Motor neuron (in vitro differentiated cells): ENCODE data around the gene SDC3. TPM values are rescaled to one million over a fixed set of nuclear protein-coding genes. Genes with fewer than 3 reads are reported as not detected.
"Not testable (repeated sequence)": the region's sequence is repeated elsewhere in the genome, so short reads cannot be mapped to it uniquely, and the experiment has no call there.

Source experiments
- ATAC-seq, 8 experiments: fragments of 200-7000 bp; cut with Tn5 transposase; replicated peaks in 6 of 8; 2 replicates each; pipeline ENCODE4 v1.8.0; 2021; ENCODE audit warnings: mild to moderate bottlenecking in 8 of 8, moderate library complexity in 8 of 8
- H3K27ac ChIP-seq, 2 donors: fragments of 250-450 bp; sonication (Bioruptor Pico); 2 replicates each; pipeline ENCODE4 v1.9.0; 2021; ENCODE audit warnings: antibody characterized with exemption in 2 of 2, mild to moderate bottlenecking in 2 of 2, moderate library complexity in 1 of 2
- H3K4me1 ChIP-seq, 2 donors: fragments of 250-450 bp; sonication (Bioruptor Pico); replicated peaks in 1 of 2; 2 replicates each; pipeline ENCODE4 v1.6.1; 2021; ENCODE audit warnings: antibody characterized with exemption in 2 of 2, mild to moderate bottlenecking in 2 of 2, moderate library complexity in 1 of 2
- H3K4me3 ChIP-seq, 5 donors: fragments of 250-450 bp; sonication (Bioruptor Pico); 2 replicates each; pipeline ENCODE4 v1.9.0; 2021; ENCODE audit warnings: antibody characterized with exemption in 5 of 5, mild to moderate bottlenecking in 5 of 5, moderate library complexity in 4 of 5
- WGBS, 10 experiments: fragments of 450-650 bp; shearing (Covaris generic); methylation state at CpG; one replicate each; pipeline ENCODE4 v1.0.0; 2022; 5-methylcytosine and 5-hydroxymethylcytosine counted together
- in situ Hi-C, 9 experiments: fragments of 400-800 bp; cut with MboI; loops; one replicate each; pipeline ENCODE4 v1.15.0; 2021; ENCODE audit warnings: low sequenced_read_pairs in 9 of 9, low pct_unique_long_range_greater_than_20kb in 2 of 9; ENCODE audit not compliant: unreplicated experiment in 9 of 9
- total RNA-seq, 8 experiments: library from RNA; unstranded; fragments of 300-600 nt; gene quantifications; 2 replicates each; pipeline versions ENCODE4 v1.2.3 to v1.2.4, GENCODE V29; 2022

SDC3 gene
- total RNA-seq, 8 experiments from 2014 or later = 8.8 to 165 (median 76.0) TPM

- in situ Hi-C loops = no loop called here
- Histone ChIP-seq H3K27ac (no peak overlapping the region), H3K4me1 (no peaks in the 10 kb centered on the region), H3K4me3 (no peak overlapping the region)
- ATAC-seq = peak in 1 of 8 experiments; percentile 16
- WGBS, 10 experiments = 89 to 100% (median 96%) methylated on average over 2 to 17 of the region's 20 CpGs; no CpG with 5 or more reads in 3 of the 10 experiments
Observed at GRCh38 chr1:30936541-30937171, 28.1 kb upstream of the SDC3 start.

DNA sequence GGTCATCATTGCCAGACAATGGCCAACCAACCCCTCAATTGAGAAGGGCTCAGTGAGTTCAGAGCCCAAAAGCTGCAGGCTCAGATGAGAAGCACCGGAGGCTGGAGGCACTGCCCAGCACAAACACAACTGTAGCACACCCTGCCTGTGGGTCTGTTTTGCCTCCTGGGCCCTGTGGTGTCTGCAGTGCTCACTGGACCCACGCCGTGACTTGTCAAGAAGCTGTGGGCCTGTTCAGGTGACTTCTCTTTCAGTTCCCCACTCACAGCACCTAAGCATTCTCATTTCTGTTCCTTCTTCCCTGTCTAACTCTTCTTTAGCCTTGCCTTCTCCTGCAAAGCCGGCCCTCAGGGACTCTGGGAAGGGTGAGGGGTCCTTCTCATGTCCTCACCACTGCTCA, 27.2 kb upstream of the SDC3 start:
- no CpG with 5 or more reads among the region's 4 CpGs for WGBS, 10 experiments
- H3K4me1 ChIP-seq, H3K27ac ChIP-seq, H3K4me3 ChIP-seq, ATAC-seq, in situ Hi-C loops: not testable (repeated sequence)

GRCh38 chr1:30934613-30935012, 26.1 kb upstream of the SDC3 start:
- in situ Hi-C loops = no loop called here
- Histone ChIP-seq H3K4me1 (peaks cover 4% of the 10 kb centered on the region in 2 donors), H3K4me3 (no peak overlapping the region), H3K27ac (no peak overlapping the region)
- ATAC-seq = no peak
- WGBS, 10 experiments = 67 to 100% (median 88%) methylated on average over 1 to 3 of the region's 3 CpGs; no CpG with 5 or more reads in 2 of the 10 experiments

DNA sequence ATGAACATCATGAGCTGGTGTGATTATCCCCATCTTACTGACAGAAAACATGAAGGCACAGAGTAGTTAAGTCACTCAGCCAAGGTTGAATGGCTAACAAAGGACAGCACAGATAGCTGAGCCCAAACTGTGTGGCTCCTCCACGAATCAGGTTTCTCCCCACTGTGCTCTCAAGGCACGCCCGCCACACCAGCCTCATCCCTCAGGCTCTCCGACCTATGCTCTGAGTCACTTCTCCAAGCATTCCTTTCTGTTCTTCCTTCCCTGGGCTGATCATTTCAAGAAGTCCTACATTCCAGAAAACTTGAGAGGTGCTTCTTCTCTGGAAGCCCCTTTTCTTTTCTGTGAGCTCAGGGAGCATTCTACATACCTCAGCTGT, 25.3 kb upstream of the SDC3 start:
- H3K4me1 ChIP-seq = peaks cover 4% of the 10 kb centered on the region in 2 donors
- no peak overlapping the region for H3K27ac ChIP-seq
- WGBS, 10 experiments = 40 to 95% (median 81%) methylated on average over 1 to 4 of the region's 4 CpGs; no CpG with 5 or more reads in 2 of the 10 experiments
- no peak overlapping the region for H3K4me3 ChIP-seq
- peak in 4 of 8 experiments; percentile 1 to 74 (median 35) for ATAC-seq
- in situ Hi-C loops = no loop called here

DNA sequence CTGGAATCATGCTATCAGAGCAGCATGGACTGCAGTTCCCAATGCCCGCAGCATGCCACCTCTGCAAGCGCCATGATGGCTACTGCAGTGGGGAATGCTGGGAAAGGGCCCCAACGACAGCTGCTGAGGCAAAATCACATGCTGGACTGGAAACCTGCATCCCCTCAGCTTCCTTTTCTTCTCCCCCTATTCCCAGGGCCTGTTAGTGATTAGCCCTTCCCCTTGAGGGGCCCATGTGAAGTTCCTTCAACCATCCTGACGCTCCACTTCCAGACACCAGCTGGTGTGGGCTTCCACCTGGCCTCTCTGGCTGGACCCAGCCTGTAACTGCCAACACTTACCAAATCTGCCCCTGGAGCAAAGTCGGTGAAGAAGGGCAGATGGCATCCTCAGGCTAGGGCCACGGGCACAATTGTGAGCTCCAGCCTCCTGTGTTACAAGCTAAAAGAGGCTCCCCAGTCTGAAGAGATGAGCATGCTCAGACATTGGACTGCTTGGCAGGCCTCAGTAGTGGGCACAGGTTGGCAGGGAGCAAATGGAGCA, 22.1 kb upstream of the SDC3 start:
- in situ Hi-C loops = no loop called here
- H3K27ac ChIP-seq = no peak overlapping the region
- peak in 3 of 8 experiments; percentile 15 to 21 (median 16) for ATAC-seq
- no peak overlapping the region for H3K4me3 ChIP-seq
- 50 to 100% (median 84%) methylated on average over 1 to 4 of the region's 6 CpGs; no CpG with 5 or more reads in 6 of the 10 experiments for WGBS, 10 experiments
- H3K4me1 ChIP-seq = peaks cover 4% of the 10 kb centered on the region in 2 donors

- ATAC-seq = peak in 5 of 8 experiments; percentile 3 to 33 (median 10)
- in situ Hi-C loops = no loop called here
- Histone ChIP-seq H3K4me3 (no peak overlapping the region), H3K4me1 (peaks cover 4% of the 10 kb centered on the region in 2 donors), H3K27ac (no peak overlapping the region)
- WGBS, 10 experiments = 50 to 92% (median 82%) methylated on average over 2 to 8 of the region's 8 CpGs; no CpG with 5 or more reads in 2 of the 10 experiments
Observed at GRCh38 chr1:30929944-30930525, 21.5 kb upstream of the SDC3 start.

DNA sequence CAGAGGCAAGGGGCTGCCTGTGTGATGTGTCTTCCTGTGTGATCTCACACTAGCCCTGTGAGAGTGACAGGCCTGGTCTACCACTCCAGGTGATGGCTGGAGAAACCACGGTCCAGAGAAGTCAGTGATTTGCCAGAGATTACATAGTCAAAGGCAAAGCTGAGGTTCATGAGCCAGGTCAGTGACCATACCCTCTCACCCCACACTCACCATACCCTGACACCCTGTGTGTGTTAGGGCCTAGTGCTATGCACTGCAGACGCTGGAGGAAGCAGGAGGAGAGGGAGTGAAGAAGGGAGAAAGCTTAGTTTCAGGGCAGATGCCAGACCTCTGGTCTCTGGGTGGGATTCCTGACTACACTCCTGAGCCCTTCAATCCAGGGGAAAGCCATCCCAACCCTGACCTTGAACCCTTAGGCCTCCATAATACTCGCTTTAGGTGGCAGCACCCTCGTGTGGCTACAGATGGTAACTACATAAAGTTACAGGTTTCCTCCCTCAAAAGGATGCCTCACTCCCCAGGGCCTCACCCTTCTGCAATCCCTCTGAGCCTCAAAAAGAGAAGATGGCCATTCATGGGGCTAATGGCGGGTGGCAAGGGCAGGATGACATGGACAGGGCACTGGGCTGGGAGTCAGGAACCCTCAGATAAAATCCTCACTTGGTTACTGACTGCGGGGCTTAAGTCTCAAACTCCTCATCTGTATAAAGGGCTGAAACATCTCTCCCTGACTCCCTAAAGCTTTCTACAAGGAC, 20.8 kb upstream of the SDC3 start:
- Histone ChIP-seq H3K4me1 (peaks cover 4% of the 10 kb centered on the region in 2 donors), H3K27ac (no peak overlapping the region), H3K4me3 (no peak overlapping the region)
- WGBS, 10 experiments = 0 to 100% (median 48%) methylated on average over 1 to 6 of the region's 6 CpGs; no CpG with 5 or more reads in 2 of the 10 experiments
- in situ Hi-C loops = no loop called here
- peak; percentile 30 to 67 (median 60) for ATAC-seq

DNA sequence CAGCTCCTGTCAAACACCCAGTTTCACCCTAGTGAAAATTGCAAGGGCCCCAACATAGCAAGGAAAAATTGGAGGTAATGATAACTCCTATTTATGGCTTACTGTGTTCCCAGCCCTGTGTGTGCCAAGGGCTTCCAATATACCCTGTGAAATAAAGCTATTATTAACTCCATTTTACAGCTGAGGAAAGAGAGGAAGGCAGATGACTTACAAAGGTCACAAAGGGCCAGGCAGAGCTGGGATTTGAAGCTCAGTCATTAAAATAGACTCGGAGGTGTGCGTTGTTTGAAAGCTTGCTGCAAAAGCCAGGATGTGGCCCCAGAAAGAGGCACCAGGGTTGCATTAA, 20.2 kb upstream of the SDC3 start:
- H3K27ac ChIP-seq = no peak overlapping the region
- ATAC-seq = peak in 1 of 8 experiments; percentile 2
- H3K4me3 ChIP-seq = no peak overlapping the region
- 76 to 100% (median 100%) methylated on average over 1 to 2 of the region's 2 CpGs; no CpG with 5 or more reads in 4 of the 10 experiments for WGBS, 10 experiments
- H3K4me1 ChIP-seq = peaks cover 4% of the 10 kb centered on the region in 2 donors
- in situ Hi-C loops = no loop called here

DNA sequence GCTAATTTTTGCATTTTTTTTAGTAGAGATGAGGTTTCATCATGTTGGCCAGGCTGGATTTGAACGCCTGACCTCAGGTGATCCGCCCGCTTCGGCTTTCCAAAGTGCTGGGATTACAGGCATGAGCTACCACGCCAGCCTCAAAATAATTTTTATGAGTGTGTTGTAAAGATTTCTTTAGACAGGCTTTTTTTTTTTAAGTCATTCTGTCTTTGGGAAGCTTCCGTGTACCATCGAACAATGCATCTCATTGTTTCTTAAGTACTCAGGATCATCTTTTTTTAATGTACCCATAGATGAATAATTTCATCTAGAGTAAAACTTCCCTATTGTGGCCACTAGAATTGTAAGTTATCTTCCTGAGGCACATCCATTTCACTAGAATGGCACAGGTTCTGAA, 19.6 kb upstream of the SDC3 start:
- in situ Hi-C loops = no loop called here
- ATAC-seq = peak in 1 of 8 experiments; percentile 5
- Histone ChIP-seq H3K27ac (no peak overlapping the region), H3K4me1 (peaks cover 4% of the 10 kb centered on the region in 2 donors), H3K4me3 (no peak overlapping the region)
- 67 to 100% (median 89%) methylated on average over 1 to 7 of the region's 7 CpGs; no CpG with 5 or more reads in 2 of the 10 experiments for WGBS, 10 experiments

DNA sequence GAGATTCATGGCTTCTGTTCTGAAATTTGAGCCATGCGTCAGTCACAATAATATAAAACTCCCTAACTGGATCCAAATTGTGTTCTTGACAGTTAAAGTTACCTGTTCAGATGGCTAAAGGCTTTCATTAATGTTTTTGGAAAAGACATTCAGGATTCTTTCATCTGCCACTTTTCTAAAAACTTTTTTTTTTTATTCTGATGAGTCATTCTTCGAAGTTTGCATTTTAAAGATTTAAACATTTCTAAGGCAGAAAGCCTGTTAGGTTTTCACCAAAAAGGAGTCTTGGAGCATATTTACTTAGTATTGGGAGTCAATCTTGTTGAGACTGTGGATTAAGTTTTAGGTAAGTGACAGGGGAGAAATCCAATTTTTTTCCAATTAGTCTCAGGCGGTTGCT, 18.9 kb upstream of the SDC3 start:
- Histone ChIP-seq H3K27ac (no peak overlapping the region), H3K4me3 (no peak overlapping the region), H3K4me1 (peaks cover 4% of the 10 kb centered on the region in 2 donors)
- 25 to 92% (median 77%) methylated on average over 2 to 3 of the region's 3 CpGs for WGBS, 10 experiments
- ATAC-seq = no peak
- in situ Hi-C loops = no loop called here

DNA sequence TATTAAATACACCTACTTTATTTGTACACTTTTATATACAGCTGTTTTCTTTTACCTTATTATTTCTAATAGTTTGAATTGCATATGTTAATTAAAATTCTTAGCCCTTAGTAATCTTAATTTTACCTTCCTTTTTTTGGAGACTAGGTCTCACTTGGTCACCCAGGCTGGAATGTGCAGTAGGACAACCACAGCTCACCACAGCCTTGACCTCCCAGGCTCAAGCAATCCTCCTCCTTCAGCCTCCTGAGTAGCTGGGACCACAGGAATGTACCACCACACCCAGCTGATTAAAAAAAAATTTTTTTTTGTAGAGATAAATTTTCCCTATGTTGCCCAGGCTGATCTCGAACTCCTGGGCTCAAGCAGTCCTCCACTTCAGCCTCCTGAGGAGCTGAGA, 15.0 kb upstream of the SDC3 start:
- 20 to 100% (median 100%) methylated on average over 1 of the region's 1 CpG; no CpG with 5 or more reads in 5 of the 10 experiments for WGBS, 10 experiments
- no peak for ATAC-seq
- Histone ChIP-seq H3K4me3 (no peak overlapping the region), H3K4me1 (no peaks in the 10 kb centered on the region), H3K27ac (no peak overlapping the region)
- in situ Hi-C loops = no loop called here

DNA sequence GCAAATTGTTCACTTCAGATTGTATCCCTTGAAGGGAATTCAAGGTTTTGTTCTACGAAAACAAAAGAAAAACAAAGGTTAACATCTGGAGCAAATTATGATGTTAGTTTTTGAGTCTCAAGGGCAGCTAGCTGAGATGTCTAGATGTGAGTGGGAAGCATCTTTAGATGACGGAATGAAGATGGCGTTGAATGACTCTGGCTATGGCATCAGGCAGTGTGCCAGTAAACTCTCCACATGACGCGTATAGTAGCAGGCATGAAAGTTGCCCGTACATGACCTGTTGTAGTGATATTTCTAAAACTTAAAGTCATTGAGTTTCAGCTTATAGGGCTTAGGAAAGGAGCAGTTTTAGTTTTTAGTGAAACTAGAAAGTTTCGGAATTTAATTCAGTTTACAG, 12.3 kb upstream of the SDC3 start:
- H3K4me3 ChIP-seq = no peak overlapping the region
- no peak overlapping the region for H3K27ac ChIP-seq
- 42 to 100% (median 91%) methylated on average over 3 to 7 of the region's 7 CpGs for WGBS, 10 experiments
- H3K4me1 ChIP-seq = no peaks in the 10 kb centered on the region
- ATAC-seq = no peak
- in situ Hi-C loops = no loop called here
